ENCODE results near the gene RTN4R.

GRCh38 chr22:20292108-20292507, 24.0 kb upstream of the RTN4R start:
- TF ChIP-seq POLR2A (IDR thresholded peaks at IDR 0.05) (no peak), EP300 (IDR thresholded peaks at IDR 0.05) (no peak)

Data from ovary (tissue), 1 donor.